Neural progenitor cell (in vitro differentiated cells): Measurements from ENCODE around the gene STRADB.

ENCODE experiments used
- CTCF ChIP-seq: fragments of 200-600 bp; sonication (generic); IDR thresholded peaks from 2 replicates; pipeline ENCODE4 v1.5.1; 2017; ENCODE audit warnings: antibody characterized with exemption, mild to moderate bottlenecking
- EZH2 ChIP-seq: fragments of 200-600 bp; sonication (generic); IDR thresholded peaks from 2 replicates; pipeline ENCODE4 v1.6.1; 2017; ENCODE audit warnings: antibody characterized with exemption, mild to moderate bottlenecking, moderate library complexity
- EZH2phosphoT487 ChIP-seq: fragments of 200-600 bp; sonication (generic); IDR thresholded peaks from 2 replicates; pipeline ENCODE4 v1.6.1; 2017; ENCODE audit warnings: antibody characterized with exemption

GRCh38 chr2:201408931-201409330, 42.6 kb upstream of the STRADB start:
- TF ChIP-seq EZH2 (no peak), CTCF (no peak), EZH2phosphoT487 (no peak)
